HG02763 (cell line): ENCODE measurements around the gene NFATC2.

Source experiments
- ATAC-seq: cut with Tn5 transposase; IDR thresholded peaks from one replicate; pipeline ENCODE4 v1.9.1; 2021; ENCODE audit warnings: mild to moderate bottlenecking, moderate library complexity; ENCODE audit not compliant: unreplicated experiment

The NFATC2 gene

DNA sequence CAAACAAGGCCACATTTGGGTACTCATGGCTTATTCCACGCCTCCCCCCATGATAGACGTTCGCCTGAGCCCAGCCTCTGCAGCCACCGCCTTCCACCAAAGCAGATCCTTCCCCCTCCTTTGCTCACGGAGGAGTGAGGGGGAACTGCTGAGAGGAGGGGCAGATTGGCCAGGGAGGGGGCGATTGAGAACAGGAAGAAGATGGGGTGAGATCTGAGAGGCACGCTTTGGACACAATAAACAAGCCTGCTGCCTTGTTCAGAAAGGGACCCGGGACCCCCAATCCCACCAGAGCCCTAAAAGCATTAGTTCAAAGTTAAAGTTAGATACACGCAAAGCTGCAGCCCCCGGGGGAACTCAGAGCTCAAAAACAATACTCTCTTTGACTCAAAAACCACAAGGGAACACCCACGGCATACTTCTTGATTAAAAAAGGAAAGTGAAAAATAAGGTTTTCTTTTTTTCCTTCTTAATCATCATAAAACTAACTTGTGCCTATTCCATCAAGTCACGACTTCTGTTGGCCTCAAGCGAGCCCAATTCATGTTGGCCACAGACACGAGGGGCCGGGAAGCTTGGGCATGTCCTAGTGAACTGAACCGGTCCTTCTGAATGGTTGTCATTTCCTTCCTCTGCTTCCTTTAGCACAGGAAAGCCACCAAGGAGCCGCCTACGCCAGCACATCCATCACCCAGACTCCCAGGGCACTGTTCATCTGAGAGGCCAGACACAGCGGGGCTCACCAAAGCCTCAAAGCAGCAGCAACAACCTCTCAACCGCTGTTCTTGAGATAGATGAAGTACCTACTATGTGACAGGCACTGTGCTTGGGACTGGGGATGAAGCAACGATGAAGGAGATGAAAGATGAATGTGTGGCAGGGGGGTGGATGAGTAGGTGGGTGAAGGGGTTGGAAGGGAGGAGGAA, 44.7 kb downstream of the NFATC2 start:
- ATAC-seq: no peak

GRCh38 chr20:51496964-51497363, 45.6 kb downstream of the NFATC2 start:
- ATAC-seq: no peak

- no peak for ATAC-seq
These were observed 46.5 kb downstream of the NFATC2 start for GRCh38 chr20:51495921-51496545.

DNA sequence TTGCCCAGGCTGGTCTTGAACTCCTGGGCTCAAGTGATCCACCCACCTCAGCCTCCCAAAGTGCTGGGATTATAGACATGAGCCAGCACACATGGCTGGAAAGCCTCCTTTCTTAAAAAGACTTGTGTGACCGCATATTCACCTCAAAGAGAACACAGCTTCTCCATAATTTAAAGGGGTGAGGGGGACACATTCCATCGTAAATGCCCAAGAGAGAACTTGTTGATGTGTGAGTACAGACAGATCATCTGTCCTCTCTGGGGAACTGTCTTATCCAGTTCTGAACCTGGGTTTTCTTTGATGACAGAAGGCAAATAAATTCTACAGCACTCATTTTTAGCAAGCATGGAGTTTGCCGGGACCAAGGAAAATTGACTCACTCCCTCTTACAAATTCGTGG, 47.2 kb downstream of the NFATC2 start:
- ATAC-seq: no peak

GRCh38 chr20:51494241-51495110, 48.0 kb downstream of the NFATC2 start:
- no peak for ATAC-seq

GRCh38 chr20:51493346-51493791, 49.1 kb downstream of the NFATC2 start:
- ATAC-seq: no peak

DNA sequence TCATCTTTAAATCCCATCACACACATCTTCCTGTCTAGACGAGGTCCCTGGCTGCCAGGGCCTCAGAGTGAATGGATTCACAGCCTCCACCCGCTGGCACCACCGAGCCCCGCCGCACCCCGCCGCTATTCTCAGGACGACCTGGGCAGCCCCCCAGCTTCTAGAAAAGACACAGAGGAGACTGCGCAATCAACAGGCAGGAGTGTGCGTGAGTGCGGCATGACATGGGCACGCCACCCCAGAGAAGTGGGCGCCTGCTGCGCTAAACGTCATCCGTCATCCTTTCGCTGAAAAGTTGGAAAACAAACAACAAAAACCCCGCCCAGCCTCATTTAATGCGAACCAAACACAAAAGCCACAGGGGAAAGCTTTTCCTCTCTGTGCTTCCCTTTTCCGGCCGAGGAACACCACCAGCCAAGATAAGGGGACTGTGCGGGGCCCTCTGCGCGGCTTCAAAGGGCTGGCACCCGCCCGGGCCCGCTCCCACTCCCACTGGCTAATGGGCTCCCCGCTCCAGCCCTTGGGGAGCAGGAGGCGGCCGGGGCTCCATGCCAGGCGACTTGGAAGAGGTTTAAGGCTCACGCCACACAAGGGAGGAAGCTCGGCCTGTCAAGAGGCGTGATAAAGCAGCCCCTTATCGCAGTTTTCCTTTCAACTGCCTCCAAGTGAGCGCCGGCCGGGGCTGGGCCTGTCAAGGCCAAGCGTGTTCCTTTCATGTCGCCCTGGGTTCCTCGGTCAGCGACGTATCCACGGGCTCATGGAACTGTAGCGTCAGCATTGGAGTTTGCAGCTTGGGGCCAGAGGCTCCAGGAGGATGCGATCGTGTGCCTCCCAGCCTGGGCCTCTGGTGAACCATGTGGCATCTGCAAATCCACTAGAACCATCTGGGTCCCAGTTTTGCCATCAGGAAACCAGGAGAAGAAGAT, 50.1 kb downstream of the NFATC2 start:
- no peak for ATAC-seq

- no peak for ATAC-seq
These were observed 51.1 kb downstream of the NFATC2 start for GRCh38 chr20:51491393-51491792.

GRCh38 chr20:51490635-51491034, 51.9 kb downstream of the NFATC2 start:
- no peak for ATAC-seq

GRCh38 chr20:51489611-51490010, 52.9 kb downstream of the NFATC2 start:
- ATAC-seq: no peak

- ATAC-seq: no peak
These were observed 54.2 kb downstream of the NFATC2 start for GRCh38 chr20:51488331-51488730.

GRCh38 chr20:51487565-51488268, 54.8 kb downstream of the NFATC2 start:
- ATAC-seq: no peak

DNA sequence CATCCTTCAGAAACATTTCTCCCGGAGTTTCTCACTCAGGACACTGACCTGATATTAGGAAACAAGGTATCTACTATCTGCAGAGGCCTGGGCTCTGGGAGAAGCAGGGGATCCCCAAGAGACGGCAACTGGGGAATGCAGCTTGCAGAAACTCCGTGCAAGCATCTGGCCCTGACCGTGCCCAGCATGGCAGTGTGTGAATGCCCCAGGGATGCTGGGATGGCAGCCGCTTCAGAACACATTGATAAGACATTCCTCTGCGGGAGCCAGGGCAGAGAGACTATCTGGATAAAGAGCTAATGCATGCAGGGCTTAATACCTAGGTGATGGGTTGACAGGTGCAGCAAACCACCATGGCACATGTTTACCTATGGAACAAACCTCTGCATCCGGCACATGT, 55.4 kb downstream of the NFATC2 start:
- no peak for ATAC-seq

DNA sequence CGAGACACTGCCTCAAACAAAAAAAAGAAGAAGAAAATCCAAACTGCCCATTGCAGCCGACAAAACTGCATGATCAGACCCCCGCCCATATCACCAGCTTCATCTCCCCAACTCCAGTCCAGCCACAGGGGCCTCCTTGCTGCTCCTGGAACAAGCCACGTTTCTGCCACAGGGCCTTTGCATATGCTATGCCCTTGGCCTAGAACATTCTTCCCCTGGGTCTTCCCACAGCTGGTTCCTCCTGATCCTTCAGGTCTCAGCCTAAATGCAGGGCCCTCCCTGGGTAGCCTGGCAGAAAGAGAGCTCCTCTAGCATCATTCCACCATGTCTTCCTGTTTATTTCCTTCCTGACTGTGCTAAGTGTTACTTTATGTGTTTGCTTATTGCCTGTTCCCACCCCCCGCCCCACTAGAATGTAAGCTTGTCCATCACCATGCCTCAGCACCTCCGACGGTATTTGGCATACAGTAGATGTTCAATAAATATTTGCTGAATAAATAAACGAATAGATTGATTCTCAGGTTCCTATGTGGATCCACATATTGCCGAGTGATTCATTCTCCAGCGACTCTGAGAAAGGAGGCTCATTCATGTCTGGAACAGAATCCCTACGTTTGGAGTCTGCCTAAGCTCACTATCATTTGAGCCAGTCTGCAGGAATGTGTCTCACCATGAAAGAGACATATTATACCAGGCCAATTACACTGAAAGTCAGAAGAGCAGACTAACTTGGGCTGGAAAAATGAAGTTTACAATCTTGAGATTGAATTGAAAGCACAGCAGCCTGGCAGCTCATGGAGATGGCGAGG, 56.1 kb downstream of the NFATC2 start:
- no peak for ATAC-seq

DNA sequence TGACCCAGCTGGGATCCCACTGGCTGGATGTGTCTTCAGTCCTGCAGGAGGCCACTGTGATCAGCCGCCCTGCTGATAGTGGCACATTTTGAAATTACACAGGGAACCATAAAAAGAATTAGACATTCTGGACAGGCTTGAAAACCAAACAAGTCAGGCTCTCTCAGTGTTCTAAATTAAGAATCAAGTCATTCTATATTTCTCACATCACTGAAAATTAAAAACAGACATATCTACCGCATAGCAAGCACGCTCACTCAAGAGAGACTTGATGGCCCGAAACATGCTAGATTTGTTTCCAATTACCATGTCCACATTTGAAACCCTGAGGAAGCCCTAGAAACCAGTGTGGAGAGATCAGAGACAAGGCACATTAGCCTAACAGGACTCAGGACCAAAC, 57.7 kb downstream of the NFATC2 start:
- ATAC-seq: no peak

GRCh38 chr20:51484141-51484815, 58.2 kb downstream of the NFATC2 start:
- ATAC-seq: no peak

- ATAC-seq: no peak
These were observed 59.6 kb downstream of the NFATC2 start for GRCh38 chr20:51482836-51483473.
